GM21381 (cell line): Measurements from ENCODE around the gene ANKRD60.

ENCODE experiments used
- ATAC-seq: cut with Tn5 transposase; IDR thresholded peaks from one replicate; pipeline ENCODE4 v1.9.1; 2021; ENCODE audit warnings: mild to moderate bottlenecking, moderate library complexity; ENCODE audit not compliant: unreplicated experiment

Gene ANKRD60

GRCh38 chr20:58196402-58197184 lies 31.9 kb downstream of the ANKRD60 start:
- ATAC-seq, result no peak

- no peak for ATAC-seq
These were observed 33.4 kb downstream of the ANKRD60 start for GRCh38 chr20:58195047-58195446.

- no peak for ATAC-seq
These were observed 34.2 kb downstream of the ANKRD60 start for GRCh38 chr20:58194175-58194791.

- ATAC-seq, result no peak
These were observed 35.9 kb downstream of the ANKRD60 start for GRCh38 chr20:58192567-58192966.

- no peak for ATAC-seq
These were observed 36.4 kb downstream of the ANKRD60 start for GRCh38 chr20:58192065-58192464.

GRCh38 chr20:58188527-58188926 lies 39.9 kb downstream of the ANKRD60 start:
- ATAC-seq, result no peak

GRCh38 chr20:58184984-58185383 lies 43.5 kb downstream of the ANKRD60 start:
- ATAC-seq, result no peak

- ATAC-seq, result no peak
These were observed 44.4 kb downstream of the ANKRD60 start for GRCh38 chr20:58184063-58184462.

- no peak for ATAC-seq
These were observed 45.8 kb downstream of the ANKRD60 start for GRCh38 chr20:58182521-58183140.

- ATAC-seq, result no peak
These were observed 48.9 kb downstream of the ANKRD60 start for GRCh38 chr20:58179432-58180099.

- no peak for ATAC-seq
These were observed 49.4 kb downstream of the ANKRD60 start for GRCh38 chr20:58179083-58179431.

- no peak for ATAC-seq
These were observed 50.7 kb downstream of the ANKRD60 start for GRCh38 chr20:58177799-58178198.

GRCh38 chr20:58175836-58176235 lies 52.6 kb downstream of the ANKRD60 start:
- ATAC-seq, result no peak

GRCh38 chr20:58175425-58175824 lies 53.0 kb downstream of the ANKRD60 start:
- ATAC-seq, result no peak

GRCh38 chr20:58174708-58175280 lies 53.7 kb downstream of the ANKRD60 start:
- no peak for ATAC-seq

- ATAC-seq, result no peak
These were observed 54.3 kb downstream of the ANKRD60 start for GRCh38 chr20:58173930-58174707.

- ATAC-seq, result no peak
These were observed 55.4 kb downstream of the ANKRD60 start for GRCh38 chr20:58173091-58173490.

- no peak for ATAC-seq
These were observed 56.5 kb downstream of the ANKRD60 start for GRCh38 chr20:58171796-58172425.

- ATAC-seq, result no peak
These were observed 59.0 kb downstream of the ANKRD60 start for GRCh38 chr20:58169450-58169849.

GRCh38 chr20:58168843-58169242 lies 59.6 kb downstream of the ANKRD60 start:
- ATAC-seq, result no peak
